H7 (cell line): ENCODE measurements around the gene FOXD3. TPM values are rescaled to one million over a fixed set of nuclear protein-coding genes. Genes with fewer than 3 reads are reported as not detected.
"Not testable (repeated sequence)": the region's sequence is repeated elsewhere in the genome, so short reads cannot be mapped to it uniquely, and the experiment has no call there.

Experiments used
- DNase-seq: peaks from one replicate; pipeline ENCODE4 v3.0.0; 2012
- H3K27me3 ChIP-seq: 2 replicates; pipeline ENCODE4 v1.6.0; 2011; ENCODE audit warnings: mild to moderate bottlenecking, low read length; ENCODE audit not compliant: control insufficient read depth, insufficient read depth
- H3K36me3 ChIP-seq: replicated peaks from 2 replicates; pipeline ENCODE4 v1.5.1; 2011; ENCODE audit warnings: low read length; ENCODE audit not compliant: control insufficient read depth, insufficient read depth
- H3K4me3 ChIP-seq: 2 replicates; pipeline ENCODE4 v1.5.1; 2011; ENCODE audit warnings: low read depth, mild to moderate bottlenecking, control low read depth, low read length, moderate library complexity; ENCODE audit not compliant: insufficient read depth
- total RNA-seq: library from RNA; depleted of rRNA; stranded (reverse); fragments of >200 nt; shearing (Covaris generic); gene quantifications from 2 replicates; pipeline ENCODE4 v1.2.3, GENCODE V29; 2014

The FOXD3 gene
- total RNA-seq, 1 experiment from 2014 or later: 41.1 TPM

- H3K36me3 ChIP-seq: no peaks in the 10 kb centered on the region
- peak; percentile 77 for DNase-seq
- peaks cover 73% of the 10 kb centered on the region for H3K27me3 ChIP-seq
- peak overlapping the region; percentile 23 for H3K4me3 ChIP-seq
Observed at GRCh38 chr1:63326106-63326472, 3.7 kb downstream of the FOXD3 start.

GRCh38 chr1:63326473-63327380 is 4.4 kb downstream of the FOXD3 start:
- H3K36me3 ChIP-seq: no peaks in the 10 kb centered on the region
- peak overlapping the region; percentile 23 for H3K4me3 ChIP-seq
- peak; percentile 63 for DNase-seq
- H3K27me3 ChIP-seq: peaks cover 75% of the 10 kb centered on the region

DNA sequence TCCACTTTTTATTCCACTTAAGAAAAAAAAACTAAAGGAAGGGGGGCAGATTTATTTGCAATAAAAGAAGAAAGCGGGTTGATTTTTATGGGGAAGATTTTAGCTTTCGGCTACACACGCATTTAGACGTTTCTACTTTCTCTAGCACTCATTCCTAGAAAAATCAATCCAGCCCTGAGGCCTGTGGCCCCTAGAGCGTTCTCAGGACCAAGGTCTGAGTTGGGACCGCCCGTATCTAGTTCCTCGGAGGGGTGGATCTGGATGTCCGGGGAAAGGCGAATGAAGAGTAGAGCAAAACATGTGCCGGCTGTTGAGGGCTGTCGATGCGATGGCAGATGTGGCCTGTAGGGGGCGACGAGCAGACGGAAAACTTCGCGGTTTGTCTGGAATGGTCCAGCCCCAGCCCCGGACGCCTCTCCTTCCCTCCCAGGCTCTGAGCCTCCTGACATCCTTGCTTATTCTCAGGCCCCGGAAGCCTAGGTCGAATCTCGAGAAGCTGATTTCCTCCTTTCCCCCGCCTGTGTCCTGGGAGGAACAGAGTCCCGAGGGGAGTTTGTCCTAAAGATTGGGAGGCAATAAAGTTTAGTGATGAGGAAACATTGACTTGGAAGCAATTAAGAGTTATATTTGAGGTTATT is 5.2 kb downstream of the FOXD3 start:
- DNase-seq: peak; percentile 88
- H3K4me3 ChIP-seq: peak overlapping the region; percentile 23
- no peaks in the 10 kb centered on the region for H3K36me3 ChIP-seq
- H3K27me3 ChIP-seq: peaks cover 78% of the 10 kb centered on the region

DNA sequence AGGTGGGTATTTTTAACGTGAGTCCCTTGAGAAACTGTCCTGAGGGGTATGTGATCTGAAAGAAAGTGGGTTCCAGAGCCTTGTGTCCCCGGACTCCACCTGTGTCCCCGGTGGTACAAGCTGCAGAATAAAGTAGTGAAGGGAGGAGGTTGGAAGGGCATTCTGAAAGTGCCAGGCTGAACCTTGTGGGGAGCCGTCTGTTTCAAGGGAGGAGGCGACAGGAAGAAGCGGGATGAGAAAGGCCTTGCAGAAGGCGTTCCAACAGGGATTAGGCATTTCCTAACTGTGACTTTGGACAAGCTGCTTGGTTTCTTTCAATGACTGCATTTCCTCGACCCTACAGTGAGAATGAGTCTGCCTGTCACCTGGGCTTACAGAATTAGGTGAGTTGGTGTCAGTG is 5.8 kb downstream of the FOXD3 start:
- DNase-seq: peak; percentile 35
- H3K4me3 ChIP-seq: no peak overlapping the region

DNA sequence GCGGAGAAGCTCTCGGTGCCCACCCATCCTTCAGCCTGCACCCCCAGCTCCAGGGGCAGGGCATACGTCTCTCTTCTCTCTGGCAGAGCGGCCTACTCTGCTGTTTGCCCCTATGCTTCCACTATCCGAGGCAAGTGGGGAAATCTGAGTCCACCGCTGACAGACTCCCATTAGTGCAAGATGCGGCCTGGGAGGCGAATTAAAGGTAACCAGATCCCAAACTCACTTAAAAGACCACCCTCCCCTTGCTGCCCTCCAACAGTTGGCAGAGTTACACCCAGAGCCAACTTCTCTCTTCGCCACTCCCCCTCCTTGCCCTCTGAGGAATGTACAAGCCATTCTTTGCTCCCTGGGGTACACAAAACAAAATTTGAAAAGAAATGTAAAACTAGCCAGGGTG is 6.4 kb downstream of the FOXD3 start:
- H3K4me3 ChIP-seq: no peak overlapping the region
- DNase-seq: peak; percentile 30
- no peaks in the 10 kb centered on the region for H3K36me3 ChIP-seq
- H3K27me3 ChIP-seq: peaks cover 76% of the 10 kb centered on the region

More for the DNA sequence above, 5.8 kb downstream of the FOXD3 start:
- Histone ChIP-seq H3K36me3 (no peaks in the 10 kb centered on the region), H3K27me3 (peaks cover 78% of the 10 kb centered on the region)

- H3K27me3 ChIP-seq: peaks cover 66% of the 10 kb centered on the region
Observed at GRCh38 chr1:63329621-63330330, 7.4 kb downstream of the FOXD3 start.

DNA sequence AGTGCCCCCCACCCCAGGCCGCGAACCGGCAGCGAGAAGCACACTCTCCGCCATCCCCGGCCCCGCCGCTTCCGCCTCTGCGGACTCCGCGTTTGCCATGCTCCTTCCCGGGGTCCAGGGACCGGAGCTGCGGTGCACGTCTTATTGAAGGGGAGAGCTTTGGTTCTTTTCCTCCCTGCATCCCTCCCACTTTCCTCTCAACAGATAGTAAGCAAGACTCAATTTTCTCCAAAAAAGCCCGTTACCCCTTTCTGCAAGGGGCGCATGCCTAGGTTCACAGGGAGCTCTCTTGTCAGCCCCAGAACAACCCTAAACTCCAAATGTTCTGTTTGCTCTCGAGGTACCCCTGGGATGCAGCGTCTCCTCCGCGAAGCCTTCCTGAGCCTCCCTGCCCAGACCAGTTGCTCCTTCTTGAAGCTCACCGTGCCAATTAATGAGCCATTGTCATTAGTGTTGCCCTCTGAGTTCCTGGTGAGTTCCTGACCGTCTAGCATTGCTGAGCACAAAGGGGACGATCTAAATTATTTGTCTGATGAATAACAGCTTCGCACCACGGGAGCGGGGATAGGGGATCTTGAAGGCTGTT is 8.1 kb downstream of the FOXD3 start:
- no peaks in the 10 kb centered on the region for H3K36me3 ChIP-seq
- peaks cover 60% of the 10 kb centered on the region for H3K27me3 ChIP-seq
- peak overlapping the region; percentile 49 for H3K4me3 ChIP-seq
- DNase-seq: peak; percentile 71

More at GRCh38 chr1:63329621-63330330, 7.4 kb downstream of the FOXD3 start:
- DNase-seq: peak; percentile 63
- peak overlapping the region; percentile 49 for H3K4me3 ChIP-seq
- H3K36me3 ChIP-seq: no peaks in the 10 kb centered on the region

- no peaks in the 10 kb centered on the region for H3K36me3 ChIP-seq
- no peaks in the 10 kb centered on the region for H3K27me3 ChIP-seq
- no peak overlapping the region for H3K4me3 ChIP-seq
- no peak for DNase-seq
Observed at GRCh38 chr1:63342402-63342801, 20.0 kb downstream of the FOXD3 start.

GRCh38 chr1:63343922-63344321 is 21.6 kb downstream of the FOXD3 start:
- peak; percentile 50 for DNase-seq
- no peaks in the 10 kb centered on the region for H3K27me3 ChIP-seq
- no peaks in the 10 kb centered on the region for H3K36me3 ChIP-seq
- no peak overlapping the region for H3K4me3 ChIP-seq

GRCh38 chr1:63350320-63350719 is 28.0 kb downstream of the FOXD3 start:
- Histone ChIP-seq H3K27me3 (no peaks in the 10 kb centered on the region), H3K4me3 (no peak overlapping the region), H3K36me3 (no peaks in the 10 kb centered on the region)
- DNase-seq: no peak

DNA sequence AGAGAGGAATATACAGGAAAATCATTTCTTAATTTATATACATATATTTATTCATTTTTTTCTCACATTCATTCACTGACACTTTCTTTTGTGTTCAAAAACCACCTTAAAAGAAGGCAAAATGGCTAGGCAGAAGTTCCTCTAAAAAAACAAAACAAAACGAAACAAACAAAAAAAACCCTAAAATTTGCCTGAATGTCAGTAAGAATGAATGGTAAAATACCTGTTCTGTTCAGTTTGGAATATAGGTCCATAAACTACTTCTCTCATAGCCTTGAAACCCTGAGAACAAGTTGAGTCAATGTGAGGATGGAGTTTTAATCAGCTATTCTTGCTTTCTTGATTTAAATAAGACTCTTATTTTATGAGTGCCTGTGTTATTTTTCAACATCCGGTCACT is 30.4 kb downstream of the FOXD3 start:
- H3K27me3 ChIP-seq: no peaks in the 10 kb centered on the region
- H3K36me3 ChIP-seq: no peaks in the 10 kb centered on the region
- no peak for DNase-seq
- no peak overlapping the region for H3K4me3 ChIP-seq

GRCh38 chr1:63356234-63356633 is 33.9 kb downstream of the FOXD3 start:
- not testable (repeated sequence) for H3K27me3 ChIP-seq, DNase-seq, H3K36me3 ChIP-seq, H3K4me3 ChIP-seq

DNA sequence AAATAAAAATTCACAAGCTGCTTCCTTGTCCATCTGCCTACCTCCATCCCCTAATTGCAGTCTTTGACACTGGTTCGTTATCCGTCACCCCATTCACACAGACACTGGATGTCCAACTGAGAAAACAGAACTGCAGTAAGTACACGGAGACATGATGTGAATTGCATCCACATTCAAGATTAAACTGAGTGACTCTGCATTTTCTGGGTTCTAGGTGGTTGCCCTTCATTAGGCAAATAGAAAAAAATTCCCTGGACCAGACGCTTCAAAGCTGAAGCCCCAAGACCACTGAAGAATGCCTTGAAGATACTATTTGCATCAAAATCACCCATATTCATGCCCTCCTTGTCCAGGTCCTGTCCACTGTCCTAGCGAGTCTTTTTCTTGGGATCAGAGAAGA is 37.2 kb downstream of the FOXD3 start:
- no peaks in the 10 kb centered on the region for H3K27me3 ChIP-seq
- H3K4me3 ChIP-seq: no peak overlapping the region
- no peak for DNase-seq
- no peaks in the 10 kb centered on the region for H3K36me3 ChIP-seq

GRCh38 chr1:63362073-63362472 is 39.7 kb downstream of the FOXD3 start:
- H3K4me3 ChIP-seq: no peak overlapping the region
- no peaks in the 10 kb centered on the region for H3K36me3 ChIP-seq
- peaks cover 1% of the 10 kb centered on the region; the same call in 1 of the 2 replicates for H3K27me3 ChIP-seq
- no peak for DNase-seq
